Gastrocnemius medialis (tissue), 4 donors: ENCODE data around the gene RASL11A.
A peak's percentile ranks its signal among the peaks of the same experiment; 100 is the strongest.

ENCODE experiments used
- CTCF ChIP-seq, 5 experiments: fragments of 450-650 bp in 3 of 5; fragments of 200-600 bp in 2 of 5; sonication (generic) in 2 of 5; IDR thresholded peaks in 4 of 5; conservative IDR thresholded peaks in 1 of 5; 1 replicate in 4 of 5; 2 replicates in 1 of 5; pipeline ENCODE4 v1.5.1; 2016 to 2019; ENCODE audit warnings: antibody characterized with exemption in 5 of 5, mild to moderate bottlenecking in 3 of 5, moderate library complexity in 3 of 5
- POLR2A ChIP-seq, 2 donors: fragments of 450-650 bp; IDR thresholded peaks; one replicate each; pipeline ENCODE4 v1.6.1; 2017; ENCODE audit warnings: antibody characterized with exemption in 2 of 2, mild to moderate bottlenecking in 2 of 2, moderate library complexity in 2 of 2

- TF ChIP-seq CTCF (IDR thresholded peaks at IDR 0.05 in 4 of 5, conservative IDR thresholded peaks at IDR 0.05 in 1 of 5) (peak; percentile 84 to 96 (median 87)), POLR2A (IDR thresholded peaks at IDR 0.05) (peak; percentile 61 to 87)
Observed at GRCh38 chr13:27270594-27271520, at the start of gene RASL11A.
